Placental epithelial cell (primary cell): Measurements from ENCODE around the gene HNRNPCL1. TPM values are rescaled to one million over a fixed set of nuclear protein-coding genes. Genes with fewer than 3 reads are reported as not detected.

ENCODE experiments used
- total RNA-seq: library from RNA; depleted of rRNA; stranded (reverse); fragments of >200 nt; gene quantifications from 2 replicates; pipeline ENCODE4 v1.2.3, GENCODE V29; 2012

Gene HNRNPCL1
- not detected in 2 replicates for total RNA-seq

DNA sequence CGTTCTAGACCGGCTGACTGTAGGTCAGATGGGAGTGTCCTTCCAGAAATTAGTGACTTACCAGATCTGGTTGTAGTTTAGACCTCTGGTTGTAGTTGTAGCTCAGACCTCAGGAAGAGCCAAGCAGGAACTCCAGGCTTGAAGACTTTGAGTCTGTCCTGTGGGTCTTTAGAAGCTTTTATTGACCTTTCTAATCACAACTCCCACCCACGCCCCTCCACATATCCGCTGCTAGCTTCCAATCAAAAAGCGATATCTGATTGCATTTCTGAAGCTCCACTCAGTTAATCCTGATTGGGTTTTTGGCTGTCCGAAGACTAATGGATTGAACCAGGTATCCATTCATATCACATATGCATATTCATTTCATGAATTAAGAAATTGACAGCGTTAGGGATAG is at the start of gene HNRNPCL1:
HNRNPCL1 (minus strand) TSS at position 101 of the 400 bp plus-strand sequence. CDS start 431 bp downstream, outside the sequence.

DNA sequence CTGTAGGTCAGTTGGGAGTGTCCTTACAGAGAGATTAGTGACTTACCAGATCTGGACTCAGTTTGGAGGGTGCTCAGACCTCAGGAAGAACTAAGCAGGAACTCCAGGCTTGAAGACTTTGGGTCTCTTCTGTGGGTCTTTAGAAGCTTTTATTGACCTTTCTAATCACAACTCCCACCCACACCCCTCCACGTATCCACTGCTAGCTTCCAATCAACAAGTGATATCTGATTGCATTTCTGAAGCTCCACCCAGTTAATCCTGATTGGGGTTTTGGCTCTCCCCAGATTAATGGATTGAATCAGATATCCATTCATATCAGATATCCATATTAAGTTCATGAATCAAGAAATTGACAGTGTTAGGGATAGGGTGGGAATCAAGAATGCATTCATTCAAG is 49.6 kb upstream of the HNRNPCL1 start, which contains the start of gene PRAMEF10:
PRAMEF10 (minus strand) TSS at position 101 of the 400 bp plus-strand sequence. CDS start 2,423 bp downstream, outside the sequence.

DNA sequence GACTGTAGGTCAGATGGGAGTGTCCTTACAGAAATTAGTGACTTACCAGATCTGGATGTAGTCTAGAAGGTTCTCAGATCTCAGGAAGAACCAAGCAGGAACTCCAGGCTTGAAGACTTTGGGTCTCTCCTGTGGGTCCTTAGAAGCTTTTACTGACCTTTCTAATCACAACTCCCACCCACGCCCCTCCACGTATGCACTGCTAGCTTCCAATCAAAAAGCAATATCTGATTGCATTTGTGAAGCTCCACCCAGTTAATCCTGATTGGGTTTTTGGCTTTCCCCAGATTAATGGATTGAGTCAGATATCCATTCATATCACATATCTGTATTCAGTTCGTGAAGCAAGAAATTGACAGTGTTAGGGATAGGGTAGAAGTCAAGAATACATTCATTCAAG is 37.6 kb upstream of the HNRNPCL1 start, which contains the start of gene PRAMEF4:
PRAMEF4 (minus strand) TSS at position 101 of the 400 bp plus-strand sequence. CDS start 2,807 bp downstream, outside the sequence.

DNA sequence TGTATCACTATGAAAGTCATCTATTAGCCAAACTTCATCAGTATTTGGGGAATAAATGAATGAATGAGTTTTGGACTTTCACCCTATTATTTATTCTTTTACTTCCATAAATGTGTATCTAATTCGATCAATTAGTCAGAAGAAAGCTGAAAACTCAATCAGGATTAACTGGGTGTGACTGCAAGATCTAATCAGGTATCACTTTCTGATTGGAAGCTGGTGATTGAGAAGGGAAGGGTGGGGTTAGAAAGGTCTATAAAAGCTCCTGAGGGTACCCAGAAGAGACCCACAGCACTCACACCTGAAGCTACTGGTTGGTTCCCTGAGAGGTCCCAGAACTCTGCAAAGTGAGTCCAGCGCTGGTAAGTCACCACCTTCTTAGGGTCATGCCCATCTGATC is 8.3 kb upstream of the HNRNPCL1 start, which contains the start of gene PRAMEF2:
PRAMEF2 (plus strand) TSS at position 301 of the 400 bp plus-strand sequence. CDS start 1,924 bp downstream, outside the sequence.

DNA sequence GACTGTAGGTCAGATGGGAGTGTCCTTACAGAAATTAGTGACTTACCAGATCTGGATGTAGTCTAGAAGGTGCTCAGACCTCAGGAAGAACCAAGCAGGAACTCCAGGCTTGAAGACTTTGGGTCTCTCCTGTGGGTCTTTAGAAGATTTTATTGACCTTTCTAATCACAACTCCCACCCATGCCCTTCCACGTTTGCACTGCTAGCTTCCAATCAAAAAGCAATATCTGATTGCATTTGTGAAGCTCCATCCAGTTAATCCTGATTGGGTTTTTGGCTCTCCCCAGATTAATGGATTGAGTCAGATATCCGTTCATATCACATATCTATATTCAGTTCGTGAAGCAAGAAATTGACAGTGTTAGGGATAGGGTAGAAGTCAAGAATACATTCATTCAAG is 17.2 kb downstream of the HNRNPCL1 start, which contains the start of gene PRAMEF11:
PRAMEF11 (minus strand) TSS at position 101 of the 400 bp plus-strand sequence. CDS start 2,621 bp downstream, outside the sequence.

Other genes with a start within 250 kb of the HNRNPCL1 start
- gene DHRS3, start 230.5 kb downstream of the HNRNPCL1 start, total RNA-seq = 16.1 and 29.1 TPM in 2 replicates
- under 0.01 TPM in 1 of 2 replicates, not detected in the other for gene AADACL4, start 204.6 kb downstream of the HNRNPCL1 start, total RNA-seq
- gene AADACL3, start 132.6 kb downstream of the HNRNPCL1 start, total RNA-seq = not detected in 2 replicates
- gene CFAP107, start 102.5 kb downstream of the HNRNPCL1 start, total RNA-seq = not detected in 2 replicates
- not detected in 2 replicates for gene PRAMEF12, start 75.0 kb downstream of the HNRNPCL1 start, total RNA-seq
- gene PRAMEF1, start 57.3 kb downstream of the HNRNPCL1 start, total RNA-seq = 0.11 TPM in 1 of 2 replicates, not detected in the other
- not detected in 2 replicates for gene PRAMEF11, start 17.3 kb downstream of the HNRNPCL1 start, total RNA-seq
- gene PRAMEF2, start 8.4 kb upstream of the HNRNPCL1 start, total RNA-seq = not detected in 2 replicates
- not detected in 2 replicates for gene PRAMEF4, start 37.5 kb upstream of the HNRNPCL1 start, total RNA-seq
- gene PRAMEF10, start 49.5 kb upstream of the HNRNPCL1 start, total RNA-seq = not detected in 2 replicates
- gene PRAMEF7, start 67.9 kb upstream of the HNRNPCL1 start, total RNA-seq = not detected in 2 replicates
- not detected in 2 replicates for gene PRAMEF6, start 98.9 kb upstream of the HNRNPCL1 start, total RNA-seq
- gene PRAMEF27, start 207.9 kb upstream of the HNRNPCL1 start, total RNA-seq = not detected in 2 replicates
- gene HNRNPCL3, start 212.0 kb upstream of the HNRNPCL1 start, total RNA-seq = not detected in 2 replicates
- gene PRAMEF25, start 222.1 kb upstream of the HNRNPCL1 start, total RNA-seq = not detected in 2 replicates